NCI-H146 (cell line): ENCODE data around the gene HCLS1.
"Not testable (repeated sequence)": the region's sequence is repeated elsewhere in the genome, so short reads cannot be mapped to it uniquely, and the experiment has no call there.

Source experiments
- DNase-seq: peaks from one replicate; lab custom pipeline; 2025; lab: John Stamatoyannopoulos, UW

HCLS1 gene

GRCh38 chr3:121660356-121661171, at the start of gene HCLS1:
HCLS1 (minus strand) TSS chr3:121660903; CDS start chr3:121658347, 2,556 bp downstream.
- no peak for DNase-seq

- no peak for DNase-seq
Observed at GRCh38 chr3:121710347-121710746, 49.6 kb upstream of the HCLS1 start.

- DNase-seq, result no peak
Observed at GRCh38 chr3:121707531-121708273, 47.0 kb upstream of the HCLS1 start.

- no peak for DNase-seq
Observed at GRCh38 chr3:121705541-121705940, 44.8 kb upstream of the HCLS1 start.

GRCh38 chr3:121703973-121704372, 43.3 kb upstream of the HCLS1 start:
- no peak for DNase-seq

- DNase-seq, result no peak
Observed at GRCh38 chr3:121698901-121699300, 38.2 kb upstream of the HCLS1 start.

- no peak for DNase-seq
Observed at GRCh38 chr3:121698476-121698875, 37.8 kb upstream of the HCLS1 start.

GRCh38 chr3:121696186-121696585, 35.5 kb upstream of the HCLS1 start:
- no peak for DNase-seq

- no peak for DNase-seq
Observed at GRCh38 chr3:121692010-121692699, 31.5 kb upstream of the HCLS1 start.

GRCh38 chr3:121690777-121691405, 30.2 kb upstream of the HCLS1 start:
- no peak for DNase-seq

- DNase-seq, result not testable (repeated sequence)
Observed at GRCh38 chr3:121688747-121689146, 28.0 kb upstream of the HCLS1 start.

- no peak for DNase-seq
Observed at GRCh38 chr3:121681792-121682191, 21.1 kb upstream of the HCLS1 start.

GRCh38 chr3:121677141-121677540, 16.4 kb upstream of the HCLS1 start:
- no peak for DNase-seq

GRCh38 chr3:121670676-121671075, 10.0 kb upstream of the HCLS1 start:
- DNase-seq, result no peak

GRCh38 chr3:121667333-121667732, 6.6 kb upstream of the HCLS1 start:
- no peak for DNase-seq

- no peak for DNase-seq
Observed at GRCh38 chr3:121665488-121665887, 4.8 kb upstream of the HCLS1 start.

GRCh38 chr3:121663171-121663847, 2.6 kb upstream of the HCLS1 start:
- no peak for DNase-seq

GRCh38 chr3:121662742-121663141, 2.0 kb upstream of the HCLS1 start:
- DNase-seq, result no peak

GRCh38 chr3:121661376-121661775, 673 bp upstream of the HCLS1 start:
- DNase-seq, result no peak

GRCh38 chr3:121659586-121659985, 1.1 kb downstream of the HCLS1 start:
- no peak for DNase-seq

- no peak for DNase-seq
Observed at GRCh38 chr3:121658716-121659435, 1.8 kb downstream of the HCLS1 start.
